Mucosa of descending colon (tissue), 3 donors: ENCODE results near the gene CIT. TPM values are rescaled to one million over a fixed set of nuclear protein-coding genes. Genes with fewer than 3 reads are reported as not detected.

Source experiments
- ATAC-seq: fragments of 200-7000 bp; cut with Tn5 transposase; one replicate; pipeline ENCODE4 v1.9.1; 2020; ENCODE audit warnings: mild to moderate bottlenecking, moderate library complexity
- DNase-seq, 3 donors: peaks; one replicate each; pipeline ENCODE4 v3.0.0-alpha.2; 2020
- H3K36me3 ChIP-seq: fragments of 200-600 bp; one replicate; pipeline ENCODE4 v1.8.0; 2021; ENCODE audit warnings: low read depth, mild to moderate bottlenecking
- H3K4me1 ChIP-seq: fragments of 200-600 bp; one replicate; pipeline ENCODE4 v1.8.0; 2021; ENCODE audit warnings: low read depth, mild to moderate bottlenecking
- H3K4me3 ChIP-seq: fragments of 200-600 bp; one replicate; pipeline ENCODE4 v1.8.0; 2021; ENCODE audit warnings: mild to moderate bottlenecking
- H3K9me3 ChIP-seq: fragments of 200-600 bp; one replicate; pipeline ENCODE4 v1.8.0; 2021; ENCODE audit warnings: mild to moderate bottlenecking
- intact Hi-C, 2 donors: fragments of 100-400 bp; cut with DNase I in 1 of 2; cut with micrococcal nuclease in 1 of 2; formaldehyde crosslinking; loops; one replicate each; pipeline versions ENCODE4 v1.11.0 to v1.11.1; 2022; cut with DNase I, micrococcal nuclease
- total RNA-seq, 3 donors: library from RNA; stranded (reverse); fragmentation: NEBNext Ultra II Directional in 2 of 3; extraction: Animal tissue kit (Norgen Biotek cat#: 25700) in 2 of 3; gene quantifications; one replicate each; pipeline versions ENCODE4 v1.2.1 to v1.2.4, GENCODE V29; 2021 to 2023
- TF ChIP-seq, protein P1 (sequence below): fragments of 200-600 bp; IDR thresholded peaks from one replicate; pipeline ENCODE4 v1.8.0; 2022; ENCODE audit warnings: antibody characterized with exemption, mild to moderate bottlenecking
- donor health status: DM: no; HTN: no; CAD: no; lungs with moderate emphysema.
- donor health status: DM: no; HTN: no; CAD: no.
- donor health status: DM: no; HTN: yes; CAD: no.

CIT gene
- total RNA-seq, 3 donors from 2014 or later, result 7.5 to 20.5 (median 11.2) TPM

DNA sequence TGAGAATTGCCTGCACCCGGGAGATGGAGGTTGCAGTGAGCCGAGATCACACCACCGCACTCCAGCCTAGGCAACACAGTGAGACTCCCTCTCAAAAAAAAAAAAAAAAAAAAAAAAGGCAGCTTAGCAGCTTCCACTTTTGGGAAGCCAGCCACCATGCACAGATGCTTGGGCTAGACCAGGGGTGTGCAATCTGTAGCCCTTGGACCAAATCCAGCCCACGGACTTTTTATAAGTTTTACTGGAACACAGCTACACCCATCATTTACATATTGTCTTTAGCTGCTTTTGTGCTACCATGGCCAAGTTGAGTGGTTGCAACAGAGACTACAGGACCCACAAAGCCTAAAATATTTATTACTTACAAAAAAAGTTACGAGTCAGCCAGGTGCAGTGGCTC, 6.7 kb downstream of the CIT start:
- DNase-seq (no peak), ATAC-seq (peak; percentile 67)
- intact Hi-C loops, result no loop called here
- Histone ChIP-seq H3K4me1 (no peaks in the 10 kb centered on the region), H3K4me3 (no peak overlapping the region), H3K9me3 (no peaks in the 10 kb centered on the region), H3K36me3 (no peaks in the 10 kb centered on the region)
- TF ChIP-seq, protein P1, sequence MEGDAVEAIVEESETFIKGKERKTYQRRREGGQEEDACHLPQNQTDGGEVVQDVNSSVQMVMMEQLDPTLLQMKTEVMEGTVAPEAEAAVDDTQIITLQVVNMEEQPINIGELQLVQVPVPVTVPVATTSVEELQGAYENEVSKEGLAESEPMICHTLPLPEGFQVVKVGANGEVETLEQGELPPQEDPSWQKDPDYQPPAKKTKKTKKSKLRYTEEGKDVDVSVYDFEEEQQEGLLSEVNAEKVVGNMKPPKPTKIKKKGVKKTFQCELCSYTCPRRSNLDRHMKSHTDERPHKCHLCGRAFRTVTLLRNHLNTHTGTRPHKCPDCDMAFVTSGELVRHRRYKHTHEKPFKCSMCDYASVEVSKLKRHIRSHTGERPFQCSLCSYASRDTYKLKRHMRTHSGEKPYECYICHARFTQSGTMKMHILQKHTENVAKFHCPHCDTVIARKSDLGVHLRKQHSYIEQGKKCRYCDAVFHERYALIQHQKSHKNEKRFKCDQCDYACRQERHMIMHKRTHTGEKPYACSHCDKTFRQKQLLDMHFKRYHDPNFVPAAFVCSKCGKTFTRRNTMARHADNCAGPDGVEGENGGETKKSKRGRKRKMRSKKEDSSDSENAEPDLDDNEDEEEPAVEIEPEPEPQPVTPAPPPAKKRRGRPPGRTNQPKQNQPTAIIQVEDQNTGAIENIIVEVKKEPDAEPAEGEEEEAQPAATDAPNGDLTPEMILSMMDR, result no peak

DNA sequence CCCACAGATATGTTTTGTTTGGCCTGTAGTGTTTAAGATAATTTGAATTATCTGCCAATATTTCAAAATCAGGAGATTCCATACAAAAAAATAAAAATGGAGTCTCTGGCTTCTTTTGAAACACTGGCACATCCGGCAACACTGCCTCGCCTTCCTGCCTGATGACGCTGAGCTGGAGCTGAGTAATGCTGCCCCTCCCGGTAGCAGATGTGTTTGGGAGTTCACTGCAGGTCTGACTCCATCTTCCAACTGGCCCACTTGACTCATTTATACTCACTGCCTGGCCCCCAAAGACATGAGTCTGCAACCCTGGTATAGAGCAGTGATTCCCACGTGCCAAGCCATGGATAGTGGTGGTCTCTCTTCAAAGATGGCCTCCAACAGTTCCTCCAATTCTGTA, 7.4 kb downstream of the CIT start:
- H3K9me3 ChIP-seq, result no peaks in the 10 kb centered on the region
- H3K36me3 ChIP-seq, result no peaks in the 10 kb centered on the region
- TF ChIP-seq, protein P1, result no peak
- no peaks in the 10 kb centered on the region for H3K4me1 ChIP-seq
- ATAC-seq (peak; percentile 87), DNase-seq (peak in 2 of 3 donors; percentile 6 to 55)
- no peak overlapping the region for H3K4me3 ChIP-seq
- intact Hi-C loops, result no loop called here

DNA sequence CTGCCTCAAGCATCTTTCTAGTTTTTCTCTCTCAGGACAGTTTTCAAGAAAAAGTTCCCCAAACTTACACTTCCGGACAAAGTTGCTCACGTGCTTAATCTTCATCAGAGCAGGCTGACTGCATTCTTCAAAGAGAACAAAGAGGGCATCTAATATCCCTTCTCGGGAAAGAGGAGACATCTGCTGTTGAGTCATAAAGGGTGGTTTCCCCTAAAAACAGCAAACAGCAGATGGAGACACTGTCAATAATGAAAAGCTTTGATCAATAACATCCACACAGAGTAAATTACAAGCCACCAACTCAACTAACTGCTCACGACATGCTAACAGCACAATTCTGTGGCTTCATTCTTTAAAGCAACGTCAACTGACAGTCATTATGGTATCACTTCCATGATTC, 8.1 kb downstream of the CIT start:
- intact Hi-C loops, result no loop called here
- Histone ChIP-seq H3K36me3 (no peaks in the 10 kb centered on the region), H3K9me3 (no peaks in the 10 kb centered on the region), H3K4me3 (no peak overlapping the region), H3K4me1 (no peaks in the 10 kb centered on the region)
- TF ChIP-seq, protein P1, result no peak
- DNase-seq, result no peak
- ATAC-seq, result peak; percentile 60

DNA sequence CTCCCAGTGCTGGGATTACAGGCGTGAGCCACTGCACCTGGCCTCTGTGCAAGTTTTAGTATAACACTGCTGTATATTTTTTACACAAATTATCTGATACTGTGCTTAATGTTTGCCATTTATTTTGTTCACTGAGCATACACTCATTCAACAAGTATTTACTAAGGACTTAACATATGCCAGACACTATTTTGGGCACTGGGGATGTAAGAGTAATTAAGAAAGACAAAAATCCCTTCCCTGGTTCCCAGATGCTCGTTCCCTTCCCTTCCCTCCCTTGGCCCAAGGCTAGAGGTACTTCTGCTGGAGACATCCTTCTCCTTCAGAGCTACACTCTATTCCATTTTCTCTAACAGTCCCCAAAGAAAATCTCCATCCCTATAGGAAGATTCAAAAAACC, 12.5 kb downstream of the CIT start:
- intact Hi-C loops, result no loop called here

DNA sequence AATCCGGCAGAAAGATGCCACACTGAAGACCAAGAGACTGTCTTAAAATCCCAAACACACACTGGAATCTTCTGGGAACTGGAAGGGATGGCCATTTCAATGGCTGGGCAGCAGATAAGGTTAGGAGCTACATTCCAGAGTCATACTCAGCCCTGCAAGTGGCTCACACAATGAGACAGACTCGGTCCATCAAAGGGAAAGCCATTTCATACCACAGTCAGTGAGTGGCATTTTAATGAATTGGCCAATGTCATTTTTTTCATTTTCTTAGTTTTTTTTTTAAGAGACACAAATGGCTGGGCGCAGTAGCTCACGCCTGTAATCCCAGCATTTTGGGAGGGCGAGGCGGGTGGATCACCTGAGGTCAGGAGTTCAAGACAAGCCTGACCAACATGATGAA, 17.9 kb downstream of the CIT start:
- Histone ChIP-seq H3K4me3 (no peak overlapping the region), H3K4me1 (no peaks in the 10 kb centered on the region), H3K9me3 (no peaks in the 10 kb centered on the region), H3K36me3 (no peaks in the 10 kb centered on the region)
- intact Hi-C loops, result no loop called here
- no peak for ATAC-seq
- DNase-seq, result no peak
- TF ChIP-seq, protein P1, result no peak

More for the DNA sequence above, 12.5 kb downstream of the CIT start:
- ATAC-seq (no peak), DNase-seq (no peak)
- Histone ChIP-seq H3K4me3 (no peak overlapping the region), H3K9me3 (no peaks in the 10 kb centered on the region), H3K4me1 (no peaks in the 10 kb centered on the region), H3K36me3 (no peaks in the 10 kb centered on the region)
- TF ChIP-seq, protein P1, result no peak

DNA sequence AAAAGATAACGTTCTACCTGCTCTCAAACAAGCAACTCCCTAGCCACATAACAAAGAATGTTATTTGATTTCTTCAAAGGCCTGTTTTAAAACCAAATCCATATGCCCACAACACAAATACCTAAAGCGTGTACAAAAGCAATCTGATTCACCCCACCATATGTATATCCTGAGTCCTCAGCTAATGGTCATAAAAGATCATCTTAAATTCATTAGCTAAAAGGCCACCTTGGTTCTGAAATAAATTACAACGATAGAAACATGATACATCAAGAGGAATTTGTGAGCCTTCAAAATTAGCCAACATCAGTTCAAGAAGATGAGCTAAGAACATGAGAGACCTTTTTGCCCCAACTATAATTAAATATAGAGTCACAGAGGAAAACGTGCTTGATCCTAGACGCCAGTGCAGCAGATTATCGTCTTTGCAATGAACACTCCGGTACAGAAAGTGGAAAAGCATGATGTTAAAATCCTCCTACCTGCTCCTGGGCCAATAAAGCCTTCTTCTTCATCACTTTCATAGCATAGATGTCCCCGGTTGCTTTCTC, 20.0 kb downstream of the CIT start:
- TF ChIP-seq, protein P1, result no peak
- no peak for DNase-seq
- Histone ChIP-seq H3K36me3 (no peaks in the 10 kb centered on the region), H3K9me3 (no peaks in the 10 kb centered on the region), H3K4me3 (no peak overlapping the region), H3K4me1 (no peaks in the 10 kb centered on the region)
- ATAC-seq, result no peak
- intact Hi-C loops, result no loop called here
